ENCODE data around the gene NEFH.
"Not testable (repeated sequence)": the region's sequence is repeated elsewhere in the genome, so short reads cannot be mapped to it uniquely, and the experiment has no call there.

The NEFH gene

GRCh38 chr22:29461263-29461662 is 18.8 kb upstream of the NEFH start:
- no peak for DNase-seq

DNA sequence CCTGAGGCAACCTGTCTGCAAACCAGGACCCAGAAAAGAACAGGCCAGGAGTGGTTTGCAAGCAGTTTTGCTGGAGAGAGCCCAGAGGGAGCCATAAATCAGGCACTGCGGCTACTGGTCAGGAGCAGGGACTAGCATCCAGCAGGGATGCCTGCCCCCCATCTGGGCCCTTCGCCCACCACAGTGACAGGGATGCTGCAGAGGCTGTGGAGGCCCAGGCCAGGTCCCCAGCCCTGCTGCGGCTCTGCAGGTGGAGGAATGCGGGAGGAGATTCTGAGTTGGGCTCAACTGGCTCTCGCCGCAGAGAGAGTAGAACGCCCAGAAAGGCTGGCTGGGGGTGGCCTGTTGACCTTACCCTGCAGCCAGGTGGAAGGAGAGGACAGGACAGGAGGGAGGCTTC is 16.4 kb upstream of the NEFH start:
- no peak for DNase-seq

GRCh38 chr22:29464581-29464980 is 15.4 kb upstream of the NEFH start:
- no peak for DNase-seq

GRCh38 chr22:29469755-29470154 is 10.3 kb upstream of the NEFH start:
- DNase-seq: no peak

DNA sequence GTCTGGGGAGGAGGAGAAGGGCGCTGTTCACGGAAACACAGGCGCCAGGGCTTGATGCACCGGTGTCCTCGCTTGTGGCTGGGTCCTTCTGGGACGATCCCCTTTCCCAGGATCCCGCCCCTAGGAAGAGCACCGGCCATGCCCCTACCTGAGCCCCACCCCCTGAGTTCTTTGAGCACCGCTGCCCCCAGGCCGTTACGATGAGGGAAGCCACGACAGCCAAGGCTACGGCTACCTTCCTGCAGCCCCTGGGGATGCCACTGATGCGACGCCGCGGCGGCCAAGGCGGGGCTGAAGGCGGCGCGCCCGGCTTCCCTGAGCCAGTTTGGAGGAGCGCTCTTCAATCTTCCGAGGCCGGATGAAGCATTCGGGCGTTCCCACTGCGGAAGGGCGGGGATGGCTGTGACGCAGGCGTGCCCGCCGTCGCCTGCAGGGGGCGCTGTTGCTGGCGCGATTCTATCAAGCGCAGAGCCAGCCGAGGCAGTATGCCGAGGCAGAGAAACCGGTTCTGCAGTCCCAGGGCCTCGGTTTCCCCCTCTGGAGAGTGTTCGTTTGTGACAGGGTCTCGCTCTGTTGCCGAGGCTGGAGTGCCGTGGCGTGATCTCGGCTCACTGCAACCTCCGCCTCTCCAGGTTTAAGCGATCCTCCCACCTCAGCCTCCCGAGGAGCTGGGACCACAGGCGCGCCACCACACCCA is 9.7 kb upstream of the NEFH start:
- DNase-seq: peak; percentile 16

DNA sequence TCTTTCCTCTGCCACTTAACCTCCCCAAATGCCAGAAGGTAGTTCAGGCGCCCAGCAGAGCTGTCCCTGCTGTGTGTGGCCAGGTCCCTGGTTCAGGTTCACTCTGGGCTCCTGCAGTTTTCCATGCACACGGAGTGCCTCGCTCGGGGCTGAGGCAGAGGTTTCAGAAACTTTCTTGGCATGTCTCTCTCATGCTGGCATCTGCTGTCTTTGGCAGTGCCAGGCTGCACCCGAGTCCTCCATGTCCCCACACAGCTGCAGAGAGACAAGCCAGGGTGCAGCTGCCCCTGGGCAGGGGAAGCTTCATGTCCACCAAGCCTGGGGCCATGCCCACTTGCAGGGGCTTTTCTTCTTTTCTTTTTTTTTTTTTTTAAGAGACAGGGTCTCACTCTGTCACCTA is 7.0 kb upstream of the NEFH start:
- DNase-seq: no peak

DNA sequence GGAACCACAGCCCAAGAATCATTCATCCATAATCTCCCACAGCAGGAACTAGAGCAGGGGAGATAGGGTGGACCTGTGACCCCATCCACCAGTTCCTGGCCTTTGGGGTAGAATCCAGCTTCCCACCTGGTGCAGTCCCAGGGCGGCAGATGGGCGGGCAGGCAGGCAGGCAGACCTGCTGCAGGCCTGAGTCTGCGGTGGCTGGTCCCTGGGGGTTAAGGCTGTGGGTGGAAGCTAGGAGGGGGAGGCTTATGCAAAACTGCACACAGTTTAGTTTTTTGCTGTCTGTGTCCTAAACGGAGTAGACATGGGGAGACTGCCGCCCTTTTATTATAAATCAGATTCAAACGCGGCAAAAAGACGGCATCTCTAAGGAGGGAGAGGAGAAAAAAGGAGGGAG is 4.5 kb upstream of the NEFH start:
- DNase-seq: no peak

- DNase-seq: no peak
Measured at GRCh38 chr22:29476116-29476515, 3.9 kb upstream of the NEFH start.

- DNase-seq: no peak
Measured at GRCh38 chr22:29477723-29478318, 2.2 kb upstream of the NEFH start.

GRCh38 chr22:29478326-29479276 is 1.4 kb upstream of the NEFH start:
- DNase-seq: no peak

GRCh38 chr22:29480262-29480511 is 169 bp downstream of the NEFH start:
- no peak for DNase-seq

DNA sequence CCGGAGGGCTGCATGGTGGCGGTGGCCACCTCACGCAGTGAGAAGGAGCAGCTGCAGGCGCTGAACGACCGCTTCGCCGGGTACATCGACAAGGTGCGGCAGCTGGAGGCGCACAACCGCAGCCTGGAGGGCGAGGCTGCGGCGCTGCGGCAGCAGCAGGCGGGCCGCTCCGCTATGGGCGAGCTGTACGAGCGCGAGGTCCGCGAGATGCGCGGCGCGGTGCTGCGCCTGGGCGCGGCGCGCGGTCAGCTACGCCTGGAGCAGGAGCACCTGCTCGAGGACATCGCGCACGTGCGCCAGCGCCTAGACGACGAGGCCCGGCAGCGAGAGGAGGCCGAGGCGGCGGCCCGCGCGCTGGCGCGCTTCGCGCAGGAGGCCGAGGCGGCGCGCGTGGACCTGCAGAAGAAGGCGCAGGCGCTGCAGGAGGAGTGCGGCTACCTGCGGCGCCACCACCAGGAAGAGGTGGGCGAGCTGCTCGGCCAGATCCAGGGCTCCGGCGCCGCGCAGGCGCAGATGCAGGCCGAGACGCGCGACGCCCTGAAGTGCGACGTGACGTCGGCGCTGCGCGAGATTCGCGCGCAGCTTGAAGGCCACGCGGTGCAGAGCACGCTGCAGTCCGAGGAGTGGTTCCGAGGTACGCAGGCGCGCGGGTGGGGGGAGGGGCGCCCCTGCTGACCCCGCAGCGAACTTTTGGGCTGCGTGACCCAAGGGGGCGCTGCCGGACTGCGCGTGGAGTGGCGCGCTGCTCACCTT is 670 bp downstream of the NEFH start:
- peak; percentile 79 for DNase-seq

DNA sequence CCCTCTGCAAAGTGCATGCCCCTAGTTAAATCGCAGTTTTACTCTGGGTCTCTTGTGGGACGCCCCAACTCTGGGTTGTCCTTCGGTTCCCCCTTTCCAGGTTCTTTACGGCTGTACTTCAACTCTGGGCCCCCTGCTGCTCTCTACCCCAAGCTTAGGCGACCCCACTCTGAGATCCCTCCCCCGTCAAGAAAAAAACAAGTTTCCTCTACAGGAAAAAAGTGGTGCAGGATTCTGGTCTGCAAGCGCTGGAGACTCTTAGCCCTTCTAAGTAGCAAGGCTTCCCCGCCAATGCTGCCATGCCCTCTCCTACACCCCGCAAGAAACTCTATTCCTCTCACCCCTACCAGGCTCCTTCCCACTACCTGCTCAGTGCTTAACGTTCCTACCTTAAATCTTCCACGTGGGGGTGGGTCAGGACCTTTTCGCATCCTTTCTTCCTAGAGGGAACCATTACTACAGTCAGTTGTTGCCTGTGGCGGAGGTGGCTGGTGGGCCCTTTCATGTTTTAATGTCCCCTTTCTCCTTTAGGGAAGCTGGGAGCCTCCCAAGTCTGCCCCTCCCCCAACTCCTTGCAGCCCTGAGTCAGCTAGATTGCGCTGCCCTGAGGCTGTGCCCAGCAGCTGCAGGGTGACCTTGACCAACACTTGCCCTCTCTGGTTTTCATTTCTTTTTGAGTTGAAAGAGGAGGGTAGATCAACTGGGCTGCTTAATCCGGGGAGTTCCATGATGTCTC is 1.4 kb downstream of the NEFH start:
- no peak for DNase-seq

- no peak for DNase-seq
Measured at GRCh38 chr22:29482253-29482652, 2.2 kb downstream of the NEFH start.

GRCh38 chr22:29482726-29483125 is 2.7 kb downstream of the NEFH start:
- no peak for DNase-seq

DNA sequence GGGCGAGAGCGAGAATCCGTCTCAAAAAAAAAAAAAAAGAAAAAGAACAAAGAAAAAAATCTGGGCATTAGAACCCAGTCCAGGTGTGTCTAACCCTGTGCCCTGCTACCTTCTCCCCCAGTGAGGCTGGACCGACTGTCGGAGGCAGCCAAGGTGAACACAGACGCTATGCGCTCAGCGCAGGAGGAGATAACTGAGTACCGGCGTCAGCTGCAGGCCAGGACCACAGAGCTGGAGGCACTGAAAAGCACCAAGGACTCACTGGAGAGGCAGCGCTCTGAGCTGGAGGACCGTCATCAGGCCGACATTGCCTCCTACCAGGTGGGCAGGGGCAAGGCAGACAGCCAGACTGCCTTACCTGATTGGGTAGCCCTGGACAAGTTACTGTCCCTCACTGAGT is 3.2 kb downstream of the NEFH start:
- no peak for DNase-seq

GRCh38 chr22:29484642-29485041 is 4.6 kb downstream of the NEFH start:
- DNase-seq: no peak

DNA sequence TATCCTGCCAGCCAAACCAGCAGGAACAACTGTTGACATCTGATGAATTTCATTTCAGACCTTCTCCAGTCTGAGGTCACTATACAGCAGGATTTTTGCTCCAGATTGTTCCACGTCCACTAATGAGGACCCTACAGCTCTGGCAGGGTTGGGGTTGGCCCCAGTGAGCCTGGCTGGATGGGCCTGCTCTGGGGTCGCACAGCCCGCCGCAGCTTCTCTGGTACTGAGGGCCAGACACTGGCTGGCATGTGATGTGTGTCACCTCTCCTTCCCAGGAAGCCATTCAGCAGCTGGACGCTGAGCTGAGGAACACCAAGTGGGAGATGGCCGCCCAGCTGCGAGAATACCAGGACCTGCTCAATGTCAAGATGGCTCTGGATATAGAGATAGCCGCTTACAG is 5.4 kb downstream of the NEFH start:
- no peak for DNase-seq

GRCh38 chr22:29487426-29487986 is 7.5 kb downstream of the NEFH start:
- DNase-seq: no peak

DNA sequence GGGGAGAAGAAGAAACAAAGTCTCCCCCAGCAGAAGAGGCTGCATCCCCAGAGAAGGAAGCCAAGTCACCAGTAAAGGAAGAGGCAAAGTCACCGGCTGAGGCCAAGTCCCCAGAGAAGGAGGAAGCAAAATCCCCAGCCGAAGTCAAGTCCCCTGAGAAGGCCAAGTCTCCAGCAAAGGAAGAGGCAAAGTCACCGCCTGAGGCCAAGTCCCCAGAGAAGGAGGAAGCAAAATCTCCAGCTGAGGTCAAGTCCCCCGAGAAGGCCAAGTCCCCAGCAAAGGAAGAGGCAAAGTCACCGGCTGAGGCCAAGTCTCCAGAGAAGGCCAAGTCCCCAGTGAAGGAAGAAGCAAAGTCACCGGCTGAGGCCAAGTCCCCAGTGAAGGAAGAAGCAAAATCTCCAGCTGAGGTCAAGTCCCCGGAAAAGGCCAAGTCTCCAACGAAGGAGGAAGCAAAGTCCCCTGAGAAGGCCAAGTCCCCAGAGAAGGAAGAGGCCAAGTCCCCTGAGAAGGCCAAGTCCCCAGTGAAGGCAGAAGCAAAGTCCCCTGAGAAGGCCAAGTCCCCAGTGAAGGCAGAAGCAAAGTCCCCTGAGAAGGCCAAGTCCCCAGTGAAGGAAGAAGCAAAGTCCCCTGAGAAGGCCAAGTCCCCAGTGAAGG is 9.2 kb downstream of the NEFH start:
- DNase-seq: not testable (repeated sequence)

GRCh38 chr22:29491012-29491411 is 11.0 kb downstream of the NEFH start:
- no peak for DNase-seq

GRCh38 chr22:29493636-29494035 is 13.6 kb downstream of the NEFH start:
- no peak for DNase-seq

Data from fibroblast of skin of abdomen (primary cell).